Calu3 (cell line): ENCODE measurements around the gene PKP1. TPM values are rescaled to one million over a fixed set of nuclear protein-coding genes. Genes with fewer than 3 reads are reported as not detected.

Source experiments
- BruUV-seq: library from RNA; stranded (reverse); fragments of 400-500 nt; replicated peaks from 2 replicates; lab custom pipeline; 2021; lab: Mats Ljungman, UMichigan
- CTCF ChIA-PET: fragments of 300-600 bp; sonication (Branson Sonifier 250); formaldehyde crosslinking; loops from one replicate; lab custom pipeline; 2022; ENCODE audit warnings: antibody characterized with exemption; lab: Charles Lee
- DNase-seq: peaks from one replicate; pipeline ENCODE4 v3.0.0; 2022
- H3K27ac Mint-ChIP-seq: one replicate; pipeline ENCODE4 v1.8.0; 2022; ENCODE audit warnings: mixed read lengths; ENCODE audit not compliant: unreplicated experiment
- H3K27me3 Mint-ChIP-seq: one replicate; pipeline ENCODE4 v1.8.0; 2022; ENCODE audit warnings: mixed read lengths; ENCODE audit not compliant: unreplicated experiment
- H3K36me3 Mint-ChIP-seq: one replicate; pipeline ENCODE4 v1.8.0; 2022; ENCODE audit warnings: mild to moderate bottlenecking, moderate library complexity, mixed read lengths; ENCODE audit not compliant: insufficient read depth, unreplicated experiment
- H3K4me1 Mint-ChIP-seq: one replicate; pipeline ENCODE4 v1.8.0; 2022; ENCODE audit warnings: mild to moderate bottlenecking, low read depth, mixed read lengths; ENCODE audit not compliant: unreplicated experiment
- H3K4me3 Mint-ChIP-seq: one replicate; pipeline ENCODE4 v1.8.0; 2022; ENCODE audit warnings: mild to moderate bottlenecking, low read depth, moderate library complexity, mixed read lengths; ENCODE audit not compliant: unreplicated experiment
- H3K9me3 Mint-ChIP-seq: one replicate; pipeline ENCODE4 v1.8.0; 2022; ENCODE audit warnings: low read depth, mixed read lengths; ENCODE audit not compliant: unreplicated experiment
- intact Hi-C: fragments of 100-400 bp; cut with micrococcal nuclease; formaldehyde crosslinking; loops from one replicate; pipeline ENCODE4 v1.10.0; 2022; ENCODE audit not compliant: unreplicated experiment
- total RNA-seq: library from RNA; stranded (reverse); gene quantifications from 2 replicates; pipeline ENCODE4 v1.2.3, GENCODE V29; 2022
- TF ChIP-seq, protein P1 (sequence below): fragments of 200-600 bp; IDR thresholded peaks from one replicate; pipeline ENCODE4 v1.8.0; 2022; ENCODE audit warnings: antibody characterized with exemption; ENCODE audit not compliant: unreplicated experiment

PKP1 gene
- total RNA-seq, 1 experiment from 2014 or later, result 0.09 TPM

DNA sequence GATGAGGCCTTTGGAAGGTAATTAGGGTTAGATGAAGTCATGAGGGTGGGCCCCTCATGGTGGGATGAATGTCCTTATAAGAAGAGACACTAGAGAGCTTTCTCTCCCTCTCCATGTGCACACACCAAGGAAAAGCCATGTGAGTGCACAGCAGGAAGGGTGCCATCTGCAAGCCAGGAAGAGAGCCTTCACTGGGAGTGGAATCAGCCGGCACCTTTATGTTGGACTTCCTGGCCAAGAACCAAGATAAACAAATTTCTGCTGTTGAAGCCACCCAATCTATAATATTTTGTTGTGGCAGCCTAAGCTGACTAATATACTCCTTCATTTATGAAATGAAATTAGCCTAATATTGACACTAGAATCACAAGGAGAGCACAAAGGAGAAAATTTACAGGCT is 38.2 kb upstream of the PKP1 start:
- Mint-ChIP-seq H3K36me3 (no peaks in the 10 kb centered on the region), H3K27me3 (peaks cover 85% of the 10 kb centered on the region), H3K27ac (no peak overlapping the region), H3K9me3 (peaks cover 2% of the 10 kb centered on the region), H3K4me3 (no peak overlapping the region), H3K4me1 (peaks cover 8% of the 10 kb centered on the region)
- TF ChIP-seq, protein P1, sequence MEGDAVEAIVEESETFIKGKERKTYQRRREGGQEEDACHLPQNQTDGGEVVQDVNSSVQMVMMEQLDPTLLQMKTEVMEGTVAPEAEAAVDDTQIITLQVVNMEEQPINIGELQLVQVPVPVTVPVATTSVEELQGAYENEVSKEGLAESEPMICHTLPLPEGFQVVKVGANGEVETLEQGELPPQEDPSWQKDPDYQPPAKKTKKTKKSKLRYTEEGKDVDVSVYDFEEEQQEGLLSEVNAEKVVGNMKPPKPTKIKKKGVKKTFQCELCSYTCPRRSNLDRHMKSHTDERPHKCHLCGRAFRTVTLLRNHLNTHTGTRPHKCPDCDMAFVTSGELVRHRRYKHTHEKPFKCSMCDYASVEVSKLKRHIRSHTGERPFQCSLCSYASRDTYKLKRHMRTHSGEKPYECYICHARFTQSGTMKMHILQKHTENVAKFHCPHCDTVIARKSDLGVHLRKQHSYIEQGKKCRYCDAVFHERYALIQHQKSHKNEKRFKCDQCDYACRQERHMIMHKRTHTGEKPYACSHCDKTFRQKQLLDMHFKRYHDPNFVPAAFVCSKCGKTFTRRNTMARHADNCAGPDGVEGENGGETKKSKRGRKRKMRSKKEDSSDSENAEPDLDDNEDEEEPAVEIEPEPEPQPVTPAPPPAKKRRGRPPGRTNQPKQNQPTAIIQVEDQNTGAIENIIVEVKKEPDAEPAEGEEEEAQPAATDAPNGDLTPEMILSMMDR, result no peak
- CTCF ChIA-PET, result no interaction called here
- intact Hi-C loops, result loop anchor here (5.0 kb wide), 1 partner anchor 102 kb away; no protein-coding TSS in a partner anchor
- no TSS peak for BruUV-seq
- no peak for DNase-seq

DNA sequence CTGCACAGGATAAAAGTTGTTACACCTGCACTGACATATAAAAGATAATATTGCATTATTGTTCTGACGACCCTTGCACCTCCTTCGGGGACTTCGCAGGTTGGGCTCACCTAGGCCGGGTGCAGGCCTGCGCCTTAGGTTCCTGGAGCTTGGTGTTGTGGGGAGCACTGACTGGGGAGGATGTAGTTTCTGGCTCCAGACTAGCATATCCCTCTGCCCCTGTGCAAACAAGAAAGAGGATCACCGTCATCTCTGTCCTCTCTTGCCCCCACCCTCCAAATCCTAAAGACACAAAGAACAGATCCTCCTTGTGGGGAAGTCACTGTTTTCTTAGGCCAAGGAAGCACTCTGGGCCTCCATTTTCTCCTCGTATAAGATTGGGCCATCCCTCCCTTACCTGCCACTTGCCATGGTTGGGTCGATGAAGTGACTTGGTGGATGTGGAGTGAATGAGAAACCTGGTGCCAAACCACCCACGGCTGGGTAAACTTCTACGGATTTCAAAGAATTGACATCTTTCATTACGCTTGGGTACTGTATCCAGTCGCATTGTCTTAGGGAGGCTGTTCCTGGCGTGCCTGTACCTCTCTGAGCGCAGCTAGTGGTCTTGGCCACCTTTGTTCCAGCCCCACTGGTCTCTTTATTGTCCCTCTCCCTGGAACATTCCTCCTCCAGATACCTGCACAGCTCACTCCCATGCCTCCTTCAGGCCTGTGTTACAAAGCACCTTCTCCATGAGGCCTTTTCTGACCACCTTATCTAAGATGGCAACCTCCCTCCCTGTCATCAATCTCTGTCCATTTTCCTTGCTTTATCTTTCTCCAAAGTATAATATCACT is 34.4 kb upstream of the PKP1 start:
- Mint-ChIP-seq H3K27me3 (peaks cover 68% of the 10 kb centered on the region), H3K27ac (no peak overlapping the region), H3K9me3 (no peaks in the 10 kb centered on the region), H3K36me3 (no peaks in the 10 kb centered on the region), H3K4me1 (peaks cover 8% of the 10 kb centered on the region), H3K4me3 (no peak overlapping the region)
- BruUV-seq, result no TSS peak
- DNase-seq, result no peak
- TF ChIP-seq, protein P1, result no peak
- intact Hi-C loops, result loop anchor here (5.0 kb wide), 1 partner anchor 98 kb away; no protein-coding TSS in a partner anchor
- CTCF ChIA-PET, result interaction anchor here (1.3 kb wide), 1 partner anchor 112 kb away, joined by 3 read pairs; no protein-coding TSS in a partner anchor

DNA sequence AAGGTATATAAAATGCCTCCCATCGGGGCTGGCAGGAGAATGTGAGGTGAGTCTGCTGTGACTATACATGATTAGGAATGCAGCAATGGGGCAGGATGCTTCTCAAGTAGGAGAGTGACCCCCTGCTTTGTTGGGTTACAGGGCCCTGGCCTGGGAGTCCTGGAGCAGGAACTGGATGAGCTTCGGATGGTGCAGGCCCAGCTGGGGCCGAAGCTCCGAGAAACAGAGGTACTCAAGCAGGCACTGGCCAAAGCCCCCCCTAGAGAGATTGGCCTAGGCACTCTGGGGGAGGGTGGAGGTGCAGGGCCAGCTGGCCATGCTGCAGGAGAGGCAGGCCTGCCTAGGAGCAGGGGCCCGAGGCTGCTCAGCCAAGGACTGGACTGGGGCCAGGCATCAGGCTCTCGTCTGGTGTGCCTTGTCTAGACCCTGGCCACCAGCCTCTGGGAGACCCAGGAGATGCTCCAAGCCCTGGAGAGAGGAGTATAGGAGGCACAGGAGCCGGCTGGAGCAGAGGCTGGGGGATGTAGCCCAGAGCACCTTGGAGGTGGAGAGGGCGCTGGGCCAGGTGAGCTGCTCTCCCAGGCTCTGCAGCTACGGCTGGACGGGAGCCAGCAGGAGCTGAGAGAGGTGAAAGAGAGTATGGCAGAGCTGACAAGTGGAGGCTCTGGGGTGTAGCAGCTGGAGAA is 32.8 kb upstream of the PKP1 start:
- DNase-seq, result no peak
- no peak overlapping the region for H3K4me3 Mint-ChIP-seq
- H3K4me1 Mint-ChIP-seq, result peaks cover under 1% of the 10 kb centered on the region
- no peaks in the 10 kb centered on the region for H3K36me3 Mint-ChIP-seq
- CTCF ChIA-PET, result interaction anchor here (1.2 to 1.3 kb wide), 2 partner anchors 96 to 110 kb away, joined by 3 to 4 read pairs; no protein-coding TSS in a partner anchor
- no peak overlapping the region for H3K27ac Mint-ChIP-seq
- no peaks in the 10 kb centered on the region for H3K9me3 Mint-ChIP-seq
- peaks cover 53% of the 10 kb centered on the region for H3K27me3 Mint-ChIP-seq
- no TSS peak for BruUV-seq
- intact Hi-C loops, result no loop called here
- TF ChIP-seq, protein P1, result no peak

DNA sequence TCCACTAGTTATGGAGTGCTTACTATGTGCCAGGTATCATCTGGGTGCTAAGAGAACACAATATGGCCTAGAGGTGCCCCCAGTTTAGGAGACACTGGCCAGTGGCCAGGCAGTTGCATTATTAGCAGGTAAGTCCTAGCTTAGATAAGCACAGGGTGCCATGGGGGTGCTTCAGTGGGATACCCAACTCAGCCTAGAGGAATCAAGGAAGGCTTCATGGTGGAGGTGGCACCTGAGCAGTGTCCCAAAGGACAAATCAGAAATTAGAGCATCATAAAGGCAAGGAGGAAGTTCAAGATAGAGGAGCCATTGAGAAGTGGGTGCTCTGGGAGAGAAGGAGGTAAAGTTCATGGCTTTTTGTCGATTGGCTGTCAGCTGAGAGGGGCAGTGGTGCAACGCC is 31.9 kb upstream of the PKP1 start:
- no TSS peak for BruUV-seq
- Mint-ChIP-seq H3K27ac (no peak overlapping the region), H3K4me1 (no peaks in the 10 kb centered on the region), H3K36me3 (no peaks in the 10 kb centered on the region), H3K4me3 (no peak overlapping the region), H3K27me3 (peaks cover 44% of the 10 kb centered on the region), H3K9me3 (no peaks in the 10 kb centered on the region)
- CTCF ChIA-PET, result interaction anchor here (0.6 to 1.7 kb wide), 3 partner anchors 9 to 181 kb away, joined by 3 to 4 read pairs (median 4); no protein-coding TSS in a partner anchor
- intact Hi-C loops, result no loop called here
- no peak for DNase-seq
- TF ChIP-seq, protein P1, result no peak
